GM08714 (cell line): Measurements from ENCODE around the gene ESPNL.

Source experiments
- H3K4me3 ChIP-seq: fragments of 200-500 bp; sonication (Bioruptor generic); 2 replicates; pipeline ENCODE4 v1.5.1; 2014; ENCODE audit warnings: mild to moderate bottlenecking, low read length, inconsistent platforms
- ZNF274 ChIP-seq: IDR thresholded peaks from 2 replicates; pipeline ENCODE4 v1.6.1; 2012; ENCODE audit warnings: mild to moderate bottlenecking, low read depth, low read length

Gene ESPNL

GRCh38 chr2:238130696-238131628, 30.8 kb downstream of the ESPNL start:
- TF ChIP-seq ZNF274, result no peak
- H3K4me3 ChIP-seq, result no peak overlapping the region

- TF ChIP-seq ZNF274, result no peak
- H3K4me3 ChIP-seq, result no peak overlapping the region
Measured at GRCh38 chr2:238131761-238132462, 31.8 kb downstream of the ESPNL start.

- TF ChIP-seq ZNF274, result no peak
- H3K4me3 ChIP-seq, result no peak overlapping the region
Measured at GRCh38 chr2:238132463-238133450, 32.6 kb downstream of the ESPNL start.

GRCh38 chr2:238133499-238134392, 33.6 kb downstream of the ESPNL start:
- H3K4me3 ChIP-seq, result no peak overlapping the region
- TF ChIP-seq ZNF274, result no peak

- TF ChIP-seq ZNF274, result no peak
- no peak overlapping the region for H3K4me3 ChIP-seq
Measured at GRCh38 chr2:238134393-238134785, 34.2 kb downstream of the ESPNL start.

GRCh38 chr2:238135601-238136150, 35.5 kb downstream of the ESPNL start:
- no peak overlapping the region for H3K4me3 ChIP-seq
- no peak for TF ChIP-seq ZNF274

- H3K4me3 ChIP-seq, result no peak overlapping the region
- TF ChIP-seq ZNF274, result no peak
Measured at GRCh38 chr2:238136820-238137537, 36.8 kb downstream of the ESPNL start.

- no peak overlapping the region for H3K4me3 ChIP-seq
- no peak for TF ChIP-seq ZNF274
Measured at GRCh38 chr2:238137885-238138284, 37.7 kb downstream of the ESPNL start.

GRCh38 chr2:238138331-238139195, 38.4 kb downstream of the ESPNL start, which contains the start of gene KLHL30:
Gene KLHL30, plus strand, starts transcription at chr2:238138668. Its CDS starts 2,087 bp downstream, at chr2:238140755.
- no peak within 1 kb of the TSS for H3K4me3 ChIP-seq
- TF ChIP-seq ZNF274, result no peak

GRCh38 chr2:238139196-238140039, 39.3 kb downstream of the ESPNL start:
- no peak overlapping the region for H3K4me3 ChIP-seq
- TF ChIP-seq ZNF274, result no peak
